Measurements from ENCODE around the gene FOXO6.

Gene FOXO6

GRCh38 chr1:41360786-41361494 lies at the start of gene FOXO6:
Gene FOXO6 (plus strand): TSS chr1:41361434.
- peak; percentile 87 to 93 (median 90) for DNase-seq

GRCh38 chr1:41312991-41313645 lies 48.1 kb upstream of the FOXO6 start:
- DNase-seq = no peak

GRCh38 chr1:41313661-41314131 lies 47.5 kb upstream of the FOXO6 start:
- DNase-seq = no peak

- no peak for DNase-seq
Observed at GRCh38 chr1:41314376-41315145, 46.7 kb upstream of the FOXO6 start.

- no peak for DNase-seq
Observed at GRCh38 chr1:41315146-41315822, 46.0 kb upstream of the FOXO6 start.

GRCh38 chr1:41315871-41316270 lies 45.4 kb upstream of the FOXO6 start:
- no peak for DNase-seq

- DNase-seq = no peak
Observed at GRCh38 chr1:41317361-41317760, 43.9 kb upstream of the FOXO6 start.

GRCh38 chr1:41318135-41318534 lies 43.1 kb upstream of the FOXO6 start:
- DNase-seq = no peak

- DNase-seq = no peak
Observed at GRCh38 chr1:41319106-41319755, 42.0 kb upstream of the FOXO6 start.

- DNase-seq = no peak
Observed at GRCh38 chr1:41319807-41320711, 41.2 kb upstream of the FOXO6 start.

GRCh38 chr1:41320895-41321676 lies 40.1 kb upstream of the FOXO6 start:
- no peak for DNase-seq

GRCh38 chr1:41322101-41322661 lies 39.1 kb upstream of the FOXO6 start:
- DNase-seq = no peak

GRCh38 chr1:41322835-41323234 lies 38.4 kb upstream of the FOXO6 start:
- DNase-seq = peak in 3 of 6 experiments; percentile 2 to 5 (median 2)

GRCh38 chr1:41323243-41323642 lies 38.0 kb upstream of the FOXO6 start:
- DNase-seq = no peak

- DNase-seq = no peak
Observed at GRCh38 chr1:41325801-41326200, 35.4 kb upstream of the FOXO6 start.

- DNase-seq = no peak
Observed at GRCh38 chr1:41327383-41327999, 33.7 kb upstream of the FOXO6 start.

- no peak for DNase-seq
Observed at GRCh38 chr1:41328001-41328615, 33.1 kb upstream of the FOXO6 start.

- DNase-seq = no peak
Observed at GRCh38 chr1:41328780-41329640, 32.2 kb upstream of the FOXO6 start.
